Activated CD4-positive, alpha-beta T cell treated with anti-CD3 and anti-CD28 coated beads, Interleukin-2, amount 10 ng/mL, durations not matched to agents 7 days and 5 days (primary cell): ENCODE data around the gene PLEKHG4. TPM values are rescaled to one million over a fixed set of nuclear protein-coding genes. Genes with fewer than 3 reads are reported as not detected.

Experiments
- CTCF ChIA-PET: fragments of 350-600 bp; sonication (Branson Sonifier 250); formaldehyde crosslinking; loops from one replicate; lab custom pipeline; 2021; ENCODE audit warnings: antibody characterized with exemption; lab: Charles Lee
- POLR2A ChIA-PET: fragments of 350-600 bp; sonication (Branson Sonifier 250); formaldehyde crosslinking; loops from one replicate; lab custom pipeline; 2021; ENCODE audit warnings: antibody characterized with exemption; lab: Charles Lee
- DNase-seq: peaks from one replicate; pipeline ENCODE4 v3.0.0-alpha.2; 2020
- H3K27ac Mint-ChIP-seq: one replicate; pipeline ENCODE4 v1.8.0; 2021; ENCODE audit warnings: mild to moderate bottlenecking, moderate library complexity, mixed read lengths
- H3K27me3 Mint-ChIP-seq: one replicate; pipeline ENCODE4 v1.8.0; 2021; ENCODE audit warnings: mixed read lengths
- H3K36me3 Mint-ChIP-seq: one replicate; pipeline ENCODE4 v1.8.0; 2021; ENCODE audit warnings: low read depth, mixed read lengths
- H3K4me1 Mint-ChIP-seq: one replicate; pipeline ENCODE4 v1.8.0; 2021; ENCODE audit warnings: mixed read lengths
- H3K4me3 Mint-ChIP-seq: one replicate; pipeline ENCODE4 v1.8.0; 2021; ENCODE audit warnings: mild to moderate bottlenecking, moderate library complexity, mixed read lengths
- H3K9me3 Mint-ChIP-seq: one replicate; pipeline ENCODE4 v1.8.0; 2021; ENCODE audit warnings: mixed read lengths
- total RNA-seq, 2 experiments: library from RNA; stranded (reverse); gene quantifications; one replicate each; pipeline ENCODE4 v1.2.3, GENCODE V29; 2021

Gene PLEKHG4
- total RNA-seq, 2 experiments from 2014 or later, result 15.7 TPM

DNA sequence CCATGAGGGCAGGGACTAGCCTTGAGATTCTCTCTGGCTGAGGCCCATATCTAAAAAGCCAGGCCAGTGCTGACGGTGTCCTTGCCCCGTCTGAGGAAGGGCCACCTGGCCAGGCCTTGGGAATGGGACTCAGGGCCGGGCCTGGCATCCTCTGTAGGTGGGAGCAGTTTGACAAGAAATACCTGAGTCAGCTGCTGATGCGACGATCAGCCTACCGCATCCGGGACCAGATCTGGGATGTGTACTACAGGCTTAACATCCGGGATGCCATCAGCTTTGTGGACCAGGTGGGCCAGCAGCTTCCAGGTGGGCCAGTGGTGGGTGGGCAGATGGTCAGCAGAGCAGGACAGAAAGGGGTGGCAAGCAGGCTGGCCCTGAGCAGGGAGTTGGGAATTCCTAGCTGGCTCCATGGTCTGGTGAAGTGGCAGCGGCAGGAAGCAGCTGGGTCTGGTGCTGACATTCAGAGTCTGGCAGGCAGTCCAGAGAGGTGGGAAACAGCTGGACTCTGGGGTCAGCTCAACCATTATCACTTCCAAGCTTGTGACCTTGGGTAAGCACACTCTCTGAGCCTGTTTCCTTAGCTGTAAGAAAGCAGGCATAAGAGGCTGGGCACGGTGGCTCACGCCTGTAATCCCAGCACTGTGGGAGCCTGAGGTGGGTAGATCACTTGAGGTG lies 21.0 kb upstream of the PLEKHG4 start:
- POLR2A ChIA-PET, result no interaction called here
- CTCF ChIA-PET, result interaction anchor here (1.3 to 3.3 kb wide), 3 partner anchors 19 to 141 kb away, joined by 3 to 10 read pairs (median 3); no protein-coding TSS in a partner anchor
- no peak overlapping the region for H3K4me3 Mint-ChIP-seq
- peaks cover 5% of the 10 kb centered on the region for H3K27me3 Mint-ChIP-seq
- no peaks in the 10 kb centered on the region for H3K36me3 Mint-ChIP-seq
- H3K4me1 Mint-ChIP-seq, result no peaks in the 10 kb centered on the region
- no peak for DNase-seq
- no peak overlapping the region for H3K27ac Mint-ChIP-seq
- no peaks in the 10 kb centered on the region for H3K9me3 Mint-ChIP-seq

DNA sequence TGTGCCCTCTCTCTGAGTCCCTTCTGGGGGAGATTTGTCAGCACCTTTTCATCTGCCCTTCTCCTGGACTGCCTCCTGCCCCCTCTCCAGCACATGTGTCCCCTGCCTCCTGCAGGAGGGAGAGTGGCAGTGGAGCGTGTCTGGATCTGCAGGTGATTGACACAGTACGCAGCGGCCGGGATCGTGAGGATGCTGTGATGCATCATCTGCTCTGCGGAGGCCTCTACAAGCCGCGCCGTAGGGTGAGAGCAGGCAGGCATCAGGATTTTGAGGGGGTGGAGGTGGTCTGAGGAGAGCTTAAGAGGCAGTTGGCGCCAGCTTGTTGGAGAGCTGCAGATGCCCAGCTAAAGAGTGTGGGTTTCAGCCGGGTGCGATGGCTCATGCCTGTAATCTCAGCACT lies 19.6 kb upstream of the PLEKHG4 start:
- Mint-ChIP-seq H3K27ac (no peak overlapping the region), H3K4me1 (no peaks in the 10 kb centered on the region), H3K27me3 (peaks cover 8% of the 10 kb centered on the region), H3K4me3 (no peak overlapping the region), H3K36me3 (no peaks in the 10 kb centered on the region), H3K9me3 (no peaks in the 10 kb centered on the region)
- no peak for DNase-seq
- ChIA-PET CTCF (interaction anchor here (0.6 to 3.3 kb wide), 7 partner anchors 11 to 196 kb away, joined by 3 to 12 read pairs (median 4); partner anchors contain the start of genes FHOD1 and SLC9A5), POLR2A (no interaction called here)

GRCh38 chr16:67260426-67261063 lies 18.8 kb upstream of the PLEKHG4 start:
- peak; percentile 53 for DNase-seq
- Mint-ChIP-seq H3K36me3 (no peaks in the 10 kb centered on the region), H3K27me3 (peaks cover 8% of the 10 kb centered on the region), H3K4me3 (no peak overlapping the region), H3K4me1 (no peaks in the 10 kb centered on the region), H3K27ac (no peak overlapping the region), H3K9me3 (no peaks in the 10 kb centered on the region)
- CTCF ChIA-PET, result interaction anchor here (0.6 to 3.3 kb wide), 20 partner anchors 9 to 332 kb away, joined by 3 to 12 read pairs (median 4); partner anchors contain the start of genes FHOD1, SLC9A5 and ZDHHC1
- POLR2A ChIA-PET, result interaction anchor here (0.6 kb wide), 1 partner anchor 523 kb away, joined by 7 read pairs; no protein-coding TSS in a partner anchor

- ChIA-PET POLR2A (no interaction called here), CTCF (interaction anchor here (1.0 to 1.2 kb wide), 2 partner anchors 64 to 167 kb away, joined by 3 to 4 read pairs; no protein-coding TSS in a partner anchor)
- no peak for DNase-seq
- Mint-ChIP-seq H3K27me3 (peaks cover 8% of the 10 kb centered on the region), H3K27ac (no peak overlapping the region), H3K4me3 (no peak overlapping the region), H3K36me3 (no peaks in the 10 kb centered on the region), H3K9me3 (no peaks in the 10 kb centered on the region), H3K4me1 (no peaks in the 10 kb centered on the region)
Measured at GRCh38 chr16:67263201-67263600, 16.1 kb upstream of the PLEKHG4 start.

GRCh38 chr16:67264277-67264676 lies 15.1 kb upstream of the PLEKHG4 start:
- no peak for DNase-seq
- H3K9me3 Mint-ChIP-seq, result no peaks in the 10 kb centered on the region
- H3K27me3 Mint-ChIP-seq, result peaks cover 8% of the 10 kb centered on the region
- no peaks in the 10 kb centered on the region for H3K36me3 Mint-ChIP-seq
- H3K4me1 Mint-ChIP-seq, result no peaks in the 10 kb centered on the region
- CTCF ChIA-PET, result interaction anchor here (0.8 to 1.2 kb wide), 4 partner anchors 25 to 168 kb away, joined by 3 to 4 read pairs (median 3); no protein-coding TSS in a partner anchor
- no peak overlapping the region for H3K27ac Mint-ChIP-seq
- POLR2A ChIA-PET, result no interaction called here
- H3K4me3 Mint-ChIP-seq, result no peak overlapping the region

DNA sequence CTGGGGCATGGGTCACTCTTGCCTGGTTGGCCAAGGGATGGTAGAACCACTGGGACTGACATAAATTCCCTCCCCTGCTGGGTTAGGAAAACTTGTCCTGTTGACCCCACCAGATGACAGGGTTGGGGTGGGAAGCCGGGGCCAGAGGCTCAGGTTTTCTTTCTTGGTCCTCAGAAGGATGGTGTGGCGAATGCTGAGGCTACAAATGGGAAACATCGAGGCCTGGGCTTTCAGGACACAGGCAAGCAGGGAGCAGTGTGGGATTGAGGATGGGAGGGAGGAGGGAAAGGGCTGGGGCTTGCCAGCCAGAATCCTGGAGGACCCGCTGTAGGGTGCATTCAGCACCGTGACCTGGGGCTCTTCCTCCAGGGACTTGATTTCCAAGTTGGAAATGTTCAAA lies 14.5 kb upstream of the PLEKHG4 start:
- Mint-ChIP-seq H3K27me3 (peaks cover 8% of the 10 kb centered on the region), H3K4me3 (no peak overlapping the region), H3K9me3 (no peaks in the 10 kb centered on the region), H3K4me1 (no peaks in the 10 kb centered on the region), H3K27ac (no peak overlapping the region), H3K36me3 (no peaks in the 10 kb centered on the region)
- no peak for DNase-seq
- ChIA-PET POLR2A (no interaction called here), CTCF (interaction anchor here (1.1 kb wide), 1 partner anchor 25 kb away, joined by 3 read pairs; no protein-coding TSS in a partner anchor)

DNA sequence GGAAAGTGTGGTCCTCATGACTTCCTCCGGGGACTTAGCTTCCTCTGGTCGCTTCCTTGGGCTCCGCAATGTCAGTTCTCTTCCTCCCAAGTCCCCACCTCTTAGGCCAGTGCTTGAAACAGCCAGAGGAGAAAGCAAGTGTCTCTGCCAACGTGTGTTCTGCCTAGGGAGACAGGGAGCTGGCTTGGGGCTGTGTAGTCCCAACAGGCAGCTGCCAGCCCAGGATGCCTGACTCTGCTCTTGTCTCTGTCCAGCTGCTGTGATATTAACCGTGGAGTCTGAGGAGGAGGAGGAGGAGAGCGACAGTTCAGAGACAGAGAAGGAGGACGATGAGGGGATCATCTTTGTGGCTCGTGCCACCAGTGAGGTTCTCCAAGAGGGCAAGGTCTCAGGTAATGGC lies 13.5 kb upstream of the PLEKHG4 start:
- no peak overlapping the region for H3K27ac Mint-ChIP-seq
- CTCF ChIA-PET, result interaction anchor here (0.9 to 2.0 kb wide), 3 partner anchors 11 to 125 kb away, joined by 3 to 7 read pairs (median 4); no protein-coding TSS in a partner anchor

GRCh38 chr16:67268136-67268579 lies 11.2 kb upstream of the PLEKHG4 start:
- H3K27ac Mint-ChIP-seq, result no peak overlapping the region
- peaks cover 4% of the 10 kb centered on the region for H3K27me3 Mint-ChIP-seq
- H3K4me3 Mint-ChIP-seq, result no peak overlapping the region
- POLR2A ChIA-PET, result no interaction called here
- H3K4me1 Mint-ChIP-seq, result no peaks in the 10 kb centered on the region
- CTCF ChIA-PET, result interaction anchor here (0.6 to 1.5 kb wide), 4 partner anchors 10 to 254 kb away, joined by 3 to 4 read pairs (median 3); no protein-coding TSS in a partner anchor
- DNase-seq, result no peak
- H3K9me3 Mint-ChIP-seq, result no peaks in the 10 kb centered on the region
- H3K36me3 Mint-ChIP-seq, result no peaks in the 10 kb centered on the region

More for the DNA sequence above, 13.5 kb upstream of the PLEKHG4 start:
- Mint-ChIP-seq H3K4me1 (no peaks in the 10 kb centered on the region), H3K4me3 (no peak overlapping the region), H3K9me3 (no peaks in the 10 kb centered on the region), H3K27me3 (peaks cover 8% of the 10 kb centered on the region), H3K36me3 (no peaks in the 10 kb centered on the region)
- DNase-seq, result no peak
- POLR2A ChIA-PET, result no interaction called here

GRCh38 chr16:67269766-67270165 lies 9.6 kb upstream of the PLEKHG4 start:
- POLR2A ChIA-PET, result no interaction called here
- H3K4me3 Mint-ChIP-seq, result no peak overlapping the region
- H3K9me3 Mint-ChIP-seq, result no peaks in the 10 kb centered on the region
- H3K4me1 Mint-ChIP-seq, result no peaks in the 10 kb centered on the region
- no peaks in the 10 kb centered on the region for H3K27me3 Mint-ChIP-seq
- DNase-seq, result no peak
- H3K36me3 Mint-ChIP-seq, result peaks cover 2% of the 10 kb centered on the region
- no peak overlapping the region for H3K27ac Mint-ChIP-seq
- CTCF ChIA-PET, result interaction anchor here (0.6 to 1.5 kb wide), 4 partner anchors 9 to 1898 kb away, joined by 3 to 4 read pairs (median 3); no protein-coding TSS in a partner anchor

DNA sequence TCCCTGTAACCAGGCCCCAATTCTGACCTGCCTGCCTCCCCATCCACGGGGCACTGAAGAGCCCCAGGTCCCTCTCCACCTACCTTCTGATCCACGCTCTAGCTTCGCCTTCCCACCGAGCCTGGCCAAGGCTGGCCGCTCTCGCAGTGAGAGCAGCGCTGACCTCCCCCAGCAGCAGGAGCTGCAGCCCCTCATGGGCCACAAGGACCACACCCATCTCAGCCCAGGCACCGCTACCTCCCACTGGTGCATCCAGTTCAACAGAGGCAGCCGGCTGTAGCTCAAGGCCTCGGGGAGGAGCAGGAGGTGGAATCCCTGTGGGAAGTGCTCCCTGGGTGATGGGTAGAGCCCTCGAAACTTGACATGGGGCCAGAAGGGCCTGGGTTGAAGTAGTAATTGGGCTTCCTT lies 8.4 kb upstream of the PLEKHG4 start:
- Mint-ChIP-seq H3K27me3 (no peaks in the 10 kb centered on the region), H3K4me3 (no peak overlapping the region), H3K36me3 (peaks cover 7% of the 10 kb centered on the region), H3K9me3 (no peaks in the 10 kb centered on the region), H3K27ac (no peak overlapping the region), H3K4me1 (peaks cover 3% of the 10 kb centered on the region)
- ChIA-PET CTCF (interaction anchor here (0.5 to 1.5 kb wide), 4 partner anchors 10 to 243 kb away, joined by 3 to 6 read pairs (median 3); partner anchors contain the start of gene SLC9A5), POLR2A (no interaction called here)
- DNase-seq, result no peak

- Mint-ChIP-seq H3K4me3 (no peak overlapping the region), H3K27ac (no peak overlapping the region), H3K9me3 (no peaks in the 10 kb centered on the region), H3K4me1 (peaks cover 3% of the 10 kb centered on the region), H3K27me3 (no peaks in the 10 kb centered on the region), H3K36me3 (peaks cover 9% of the 10 kb centered on the region)
- no peak for DNase-seq
- CTCF ChIA-PET, result interaction anchor here (0.5 to 1.5 kb wide), 3 partner anchors 11 to 42 kb away, joined by 3 to 6 read pairs (median 3); partner anchors contain the start of gene SLC9A5
- POLR2A ChIA-PET, result no interaction called here
Measured at GRCh38 chr16:67271446-67271845, 7.9 kb upstream of the PLEKHG4 start.

DNA sequence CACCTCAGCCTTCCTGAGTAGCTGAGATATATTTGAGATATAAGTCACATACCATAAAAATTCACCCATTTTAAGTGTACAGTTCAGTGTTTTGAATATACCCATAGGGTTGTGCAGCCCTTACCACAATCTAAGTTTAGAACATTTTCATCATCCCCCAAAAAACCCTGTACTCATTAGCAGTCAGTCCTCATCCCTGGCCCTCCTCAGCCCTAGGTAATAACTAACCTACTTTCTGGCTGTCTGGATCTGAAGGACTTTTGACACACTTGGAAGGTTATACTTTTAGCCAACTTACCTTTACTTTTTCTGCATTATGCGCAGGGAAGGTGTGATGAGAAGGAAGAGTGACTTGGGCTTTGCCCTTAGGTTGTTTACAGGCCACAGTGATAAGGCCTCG lies 4.0 kb upstream of the PLEKHG4 start:
- Mint-ChIP-seq H3K9me3 (no peaks in the 10 kb centered on the region), H3K36me3 (peaks cover 15% of the 10 kb centered on the region), H3K4me3 (no peak overlapping the region), H3K27ac (no peak overlapping the region), H3K27me3 (no peaks in the 10 kb centered on the region), H3K4me1 (peaks cover 17% of the 10 kb centered on the region)
- DNase-seq, result no peak
- POLR2A ChIA-PET, result no interaction called here
- CTCF ChIA-PET, result interaction anchor here (0.6 kb wide), 1 partner anchor 231 kb away, joined by 3 read pairs; no protein-coding TSS in a partner anchor
